Activated T-cell treated with anti-CD3 and anti-CD28 coated beads, Interleukin-2, amount 50 U/mL, for 24 hours (primary cell): Measurements from ENCODE around the gene NCKAP5.
"Not testable (repeated sequence)": the region's sequence is repeated elsewhere in the genome, so short reads cannot be mapped to it uniquely, and the experiment has no call there.

Experiments
- DNase-seq: peaks from one replicate; pipeline ENCODE4 v3.0.0-alpha.2; 2020
- H3K27ac Mint-ChIP-seq: 2 replicates; pipeline ENCODE4 v1.8.0; 2020; ENCODE audit warnings: mild to moderate bottlenecking, mixed read lengths
- H3K27me3 Mint-ChIP-seq: 2 replicates; pipeline ENCODE4 v1.8.0; 2020; ENCODE audit warnings: mixed read lengths
- H3K36me3 Mint-ChIP-seq: 2 replicates; pipeline ENCODE4 v1.8.0; 2020; ENCODE audit warnings: low read depth, mixed read lengths
- H3K4me1 Mint-ChIP-seq: 2 replicates; pipeline ENCODE4 v1.8.0; 2020; ENCODE audit warnings: low read depth, mixed read lengths
- H3K4me3 Mint-ChIP-seq: 2 replicates; pipeline ENCODE4 v1.8.0; 2020; ENCODE audit warnings: mild to moderate bottlenecking, moderate library complexity, mixed read lengths
- H3K9me3 Mint-ChIP-seq: 2 replicates; pipeline ENCODE4 v1.8.0; 2020; ENCODE audit warnings: mixed read lengths

Gene NCKAP5

DNA sequence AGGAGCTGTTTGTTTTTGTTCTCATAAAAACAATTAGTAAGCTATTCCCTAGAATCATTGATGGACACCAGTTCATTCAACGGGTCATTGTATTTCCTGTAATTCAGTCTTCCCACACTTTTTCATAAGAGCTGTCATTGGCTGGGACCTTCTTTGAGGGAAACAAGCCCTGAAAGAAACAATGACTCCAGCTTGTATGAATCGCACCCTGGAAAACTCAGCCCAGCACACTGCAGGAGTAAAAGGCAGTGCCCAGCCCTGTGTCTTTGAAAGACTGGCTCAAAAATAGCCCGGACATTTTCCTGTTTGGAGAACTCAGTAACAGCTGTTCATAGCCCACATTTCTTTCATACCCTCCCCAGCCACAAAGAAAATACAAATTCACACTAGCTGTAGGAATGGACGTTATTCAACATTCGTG lies 81.5 kb downstream of the NCKAP5 start:
- Mint-ChIP-seq H3K27ac (no peak overlapping the region), H3K9me3 (peaks cover 14% of the 10 kb centered on the region), H3K4me3 (no peak overlapping the region), H3K4me1 (no peaks in the 10 kb centered on the region), H3K27me3 (peaks cover 5% of the 10 kb centered on the region), H3K36me3 (no peaks in the 10 kb centered on the region)
- no peak for DNase-seq

- peaks cover 5% of the 10 kb centered on the region for H3K27me3 Mint-ChIP-seq
- no peak overlapping the region for H3K4me3 Mint-ChIP-seq
- DNase-seq, result no peak
- H3K9me3 Mint-ChIP-seq, result peaks cover 14% of the 10 kb centered on the region
- no peaks in the 10 kb centered on the region for H3K36me3 Mint-ChIP-seq
- no peak overlapping the region for H3K27ac Mint-ChIP-seq
- no peaks in the 10 kb centered on the region for H3K4me1 Mint-ChIP-seq
Measured at GRCh38 chr2:133485868-133486267, 82.4 kb downstream of the NCKAP5 start.

- Mint-ChIP-seq H3K9me3 (peaks cover 14% of the 10 kb centered on the region), H3K4me3 (no peak overlapping the region), H3K27me3 (peaks cover 5% of the 10 kb centered on the region), H3K27ac (no peak overlapping the region), H3K4me1 (no peaks in the 10 kb centered on the region), H3K36me3 (no peaks in the 10 kb centered on the region)
- no peak for DNase-seq
Measured at GRCh38 chr2:133484784-133485183, 83.5 kb downstream of the NCKAP5 start.

- Mint-ChIP-seq H3K4me3 (no peak overlapping the region), H3K27me3 (peaks cover 5% of the 10 kb centered on the region), H3K9me3 (peaks cover 14% of the 10 kb centered on the region), H3K36me3 (no peaks in the 10 kb centered on the region), H3K27ac (no peak overlapping the region), H3K4me1 (no peaks in the 10 kb centered on the region)
- DNase-seq, result no peak
Measured at GRCh38 chr2:133484106-133484505, 84.2 kb downstream of the NCKAP5 start.

DNA sequence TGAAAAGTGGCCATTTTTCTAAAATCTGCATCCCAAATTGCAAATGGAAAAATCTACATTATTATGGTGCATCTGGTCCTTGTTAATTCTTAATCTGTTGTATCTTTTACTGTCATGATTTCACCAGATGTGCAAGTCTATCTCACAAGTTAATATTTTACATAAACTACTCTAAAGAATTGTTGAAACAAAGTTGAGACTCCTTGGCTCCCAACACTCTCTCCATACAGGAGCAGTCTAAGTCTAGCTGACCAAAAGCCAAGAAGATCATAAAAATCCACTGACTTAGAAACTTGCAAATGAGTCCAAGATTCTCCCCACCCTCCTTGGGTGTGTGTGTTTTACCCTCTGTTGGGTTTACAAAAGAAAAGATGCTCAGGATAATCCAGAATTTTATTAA lies 85.1 kb downstream of the NCKAP5 start:
- H3K4me3 Mint-ChIP-seq, result no peak overlapping the region

DNA sequence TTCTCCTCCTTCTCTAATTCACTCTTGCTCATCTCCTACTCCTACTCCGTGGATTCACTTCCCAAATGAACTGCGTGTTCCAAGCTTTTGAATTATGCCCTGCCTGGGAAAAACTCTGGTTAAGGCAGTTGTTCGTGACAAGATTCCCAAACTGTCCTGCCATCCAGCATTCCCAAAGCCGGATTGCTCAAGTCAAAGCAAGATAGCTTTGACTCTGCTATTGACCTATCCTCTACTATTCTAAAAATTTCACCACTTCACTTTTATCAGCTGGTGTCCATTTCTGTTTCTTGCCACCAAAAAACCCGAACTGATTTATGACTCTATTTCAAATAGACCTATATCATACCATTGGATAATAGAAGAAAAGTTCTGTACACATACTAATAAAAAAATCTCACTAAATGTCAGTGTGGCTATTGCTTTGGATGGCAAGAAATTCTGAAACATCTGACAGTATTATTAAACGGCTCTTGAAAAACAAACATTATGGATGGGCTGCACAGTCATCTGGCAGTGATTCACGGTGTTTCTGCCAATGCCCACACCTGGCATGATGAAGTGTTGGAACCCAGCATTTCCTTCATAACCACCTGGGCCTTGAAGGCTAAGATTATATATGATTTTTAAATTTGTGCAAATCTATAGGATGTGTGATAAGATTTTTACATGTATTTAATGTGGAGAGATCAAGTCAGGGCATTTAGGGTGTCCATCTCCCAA lies 87.4 kb downstream of the NCKAP5 start:
- Mint-ChIP-seq H3K4me3 (no peak overlapping the region), H3K36me3 (no peaks in the 10 kb centered on the region), H3K27me3 (peaks cover 5% of the 10 kb centered on the region), H3K9me3 (peaks cover 3% of the 10 kb centered on the region), H3K4me1 (no peaks in the 10 kb centered on the region), H3K27ac (no peak overlapping the region)
- no peak for DNase-seq

More for the DNA sequence above, 85.1 kb downstream of the NCKAP5 start:
- H3K36me3 Mint-ChIP-seq, result no peaks in the 10 kb centered on the region
- H3K27me3 Mint-ChIP-seq, result peaks cover 5% of the 10 kb centered on the region
- DNase-seq, result no peak
- H3K27ac Mint-ChIP-seq, result no peak overlapping the region
- H3K9me3 Mint-ChIP-seq, result peaks cover 14% of the 10 kb centered on the region
- H3K4me1 Mint-ChIP-seq, result no peaks in the 10 kb centered on the region

- no peak overlapping the region for H3K4me3 Mint-ChIP-seq
- H3K36me3 Mint-ChIP-seq, result no peaks in the 10 kb centered on the region
- no peaks in the 10 kb centered on the region for H3K4me1 Mint-ChIP-seq
- no peaks in the 10 kb centered on the region for H3K9me3 Mint-ChIP-seq
- no peak for DNase-seq
- no peaks in the 10 kb centered on the region for H3K27me3 Mint-ChIP-seq
- H3K27ac Mint-ChIP-seq, result no peak overlapping the region
Measured at GRCh38 chr2:133477616-133477990, 90.7 kb downstream of the NCKAP5 start.

- no peaks in the 10 kb centered on the region for H3K4me1 Mint-ChIP-seq
- no peak overlapping the region for H3K4me3 Mint-ChIP-seq
- no peak for DNase-seq
- H3K9me3 Mint-ChIP-seq, result no peaks in the 10 kb centered on the region
- H3K27me3 Mint-ChIP-seq, result no peaks in the 10 kb centered on the region
- H3K27ac Mint-ChIP-seq, result no peak overlapping the region
- H3K36me3 Mint-ChIP-seq, result no peaks in the 10 kb centered on the region
Measured at GRCh38 chr2:133476931-133477615, 91.2 kb downstream of the NCKAP5 start.

- H3K4me3 Mint-ChIP-seq, result no peak overlapping the region
- H3K27me3 Mint-ChIP-seq, result no peaks in the 10 kb centered on the region
- no peaks in the 10 kb centered on the region for H3K36me3 Mint-ChIP-seq
- no peaks in the 10 kb centered on the region for H3K9me3 Mint-ChIP-seq
- DNase-seq, result no peak
- H3K27ac Mint-ChIP-seq, result no peak overlapping the region
- H3K4me1 Mint-ChIP-seq, result no peaks in the 10 kb centered on the region
Measured at GRCh38 chr2:133476286-133476685, 92.0 kb downstream of the NCKAP5 start.

GRCh38 chr2:133475610-133476009 lies 92.7 kb downstream of the NCKAP5 start:
- H3K36me3 Mint-ChIP-seq, result no peaks in the 10 kb centered on the region
- no peak overlapping the region for H3K4me3 Mint-ChIP-seq
- no peaks in the 10 kb centered on the region for H3K27me3 Mint-ChIP-seq
- H3K9me3 Mint-ChIP-seq, result no peaks in the 10 kb centered on the region
- no peak overlapping the region for H3K27ac Mint-ChIP-seq
- no peak for DNase-seq
- H3K4me1 Mint-ChIP-seq, result no peaks in the 10 kb centered on the region

- not testable (repeated sequence) for H3K4me3 Mint-ChIP-seq, H3K27ac Mint-ChIP-seq, DNase-seq, H3K36me3 Mint-ChIP-seq, H3K27me3 Mint-ChIP-seq, H3K4me1 Mint-ChIP-seq, H3K9me3 Mint-ChIP-seq
Measured at GRCh38 chr2:133470446-133470845, 97.8 kb downstream of the NCKAP5 start.

DNA sequence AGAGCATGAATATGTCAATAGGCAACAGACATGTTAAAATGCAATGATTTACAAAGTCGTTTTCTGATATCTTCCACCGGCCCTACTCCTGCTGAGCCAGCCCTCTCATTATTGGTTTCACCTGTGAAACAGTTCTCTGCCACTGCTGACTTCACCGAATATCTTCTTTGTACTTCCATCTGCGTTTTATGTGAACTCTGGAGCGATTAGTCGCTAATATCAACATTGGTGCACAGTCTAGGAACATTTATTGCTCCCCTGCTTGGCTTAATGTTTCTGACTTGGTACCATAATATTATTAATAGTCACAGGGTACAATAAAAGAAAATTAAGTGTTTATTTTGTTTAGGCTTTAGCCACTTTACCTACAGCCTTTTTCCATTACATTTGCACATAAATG lies 105.5 kb downstream of the NCKAP5 start:
- H3K4me3 Mint-ChIP-seq, result no peak overlapping the region
- H3K9me3 Mint-ChIP-seq, result no peaks in the 10 kb centered on the region
- H3K27me3 Mint-ChIP-seq, result no peaks in the 10 kb centered on the region
- no peaks in the 10 kb centered on the region for H3K4me1 Mint-ChIP-seq
- H3K36me3 Mint-ChIP-seq, result no peaks in the 10 kb centered on the region
- H3K27ac Mint-ChIP-seq, result no peak overlapping the region
- DNase-seq, result no peak

DNA sequence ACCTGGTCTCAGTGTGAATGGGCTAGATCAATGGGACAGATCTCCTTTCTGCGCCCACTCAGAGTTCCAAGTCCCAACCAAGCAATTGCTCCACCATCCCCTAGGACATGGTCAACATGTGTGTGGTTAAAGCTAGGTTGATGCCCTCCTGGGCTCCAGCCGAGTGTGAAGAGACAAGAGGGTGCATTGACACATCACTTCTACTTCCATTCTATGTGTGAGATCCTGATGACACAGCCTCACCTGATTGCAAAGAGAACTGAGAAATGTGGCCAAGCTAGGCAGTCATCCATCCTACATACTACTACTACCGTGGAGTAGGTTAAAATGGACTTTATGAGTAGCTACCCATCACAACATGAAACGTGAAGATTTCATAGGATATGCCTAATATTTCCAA lies 106.8 kb downstream of the NCKAP5 start:
- no peak overlapping the region for H3K4me3 Mint-ChIP-seq
- no peak overlapping the region for H3K27ac Mint-ChIP-seq
- DNase-seq, result no peak
- no peaks in the 10 kb centered on the region for H3K36me3 Mint-ChIP-seq
- no peaks in the 10 kb centered on the region for H3K27me3 Mint-ChIP-seq
- H3K9me3 Mint-ChIP-seq, result no peaks in the 10 kb centered on the region
- no peaks in the 10 kb centered on the region for H3K4me1 Mint-ChIP-seq

GRCh38 chr2:133459590-133459989 lies 108.7 kb downstream of the NCKAP5 start:
- H3K4me3 Mint-ChIP-seq, result no peak overlapping the region
- no peaks in the 10 kb centered on the region for H3K36me3 Mint-ChIP-seq
- no peak for DNase-seq
- H3K27me3 Mint-ChIP-seq, result no peaks in the 10 kb centered on the region
- no peaks in the 10 kb centered on the region for H3K4me1 Mint-ChIP-seq
- H3K27ac Mint-ChIP-seq, result no peak overlapping the region
- peaks cover 1% of the 10 kb centered on the region for H3K9me3 Mint-ChIP-seq

DNA sequence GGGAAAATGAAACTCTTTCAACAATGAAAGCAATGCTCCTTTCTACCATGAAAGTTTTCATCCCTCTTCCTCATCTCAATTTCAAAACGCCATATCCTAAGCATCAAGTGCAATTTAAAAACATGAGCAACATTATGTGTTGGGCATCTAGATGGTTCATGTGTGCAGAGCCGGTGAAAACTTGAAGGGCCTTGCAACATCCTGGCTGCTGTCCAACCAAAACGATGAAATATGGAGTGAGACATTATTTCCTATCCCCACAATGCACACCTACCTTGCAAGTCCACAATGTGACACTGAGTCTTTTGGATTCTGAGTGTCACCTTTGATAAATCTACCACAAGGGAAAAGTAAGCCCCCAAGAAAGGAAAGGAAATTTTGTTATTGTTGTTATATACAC lies 110.0 kb downstream of the NCKAP5 start:
- Mint-ChIP-seq H3K4me1 (no peaks in the 10 kb centered on the region), H3K9me3 (peaks cover 4% of the 10 kb centered on the region), H3K4me3 (no peak overlapping the region), H3K36me3 (no peaks in the 10 kb centered on the region), H3K27me3 (no peaks in the 10 kb centered on the region), H3K27ac (no peak overlapping the region)
- DNase-seq, result no peak
